GM19043 (cell line): ENCODE measurements around the gene AAK1.

Experiments
- ATAC-seq: cut with Tn5 transposase; IDR thresholded peaks from one replicate; pipeline ENCODE4 v1.9.1; 2021; ENCODE audit warnings: low read depth; ENCODE audit not compliant: unreplicated experiment

Gene AAK1

DNA sequence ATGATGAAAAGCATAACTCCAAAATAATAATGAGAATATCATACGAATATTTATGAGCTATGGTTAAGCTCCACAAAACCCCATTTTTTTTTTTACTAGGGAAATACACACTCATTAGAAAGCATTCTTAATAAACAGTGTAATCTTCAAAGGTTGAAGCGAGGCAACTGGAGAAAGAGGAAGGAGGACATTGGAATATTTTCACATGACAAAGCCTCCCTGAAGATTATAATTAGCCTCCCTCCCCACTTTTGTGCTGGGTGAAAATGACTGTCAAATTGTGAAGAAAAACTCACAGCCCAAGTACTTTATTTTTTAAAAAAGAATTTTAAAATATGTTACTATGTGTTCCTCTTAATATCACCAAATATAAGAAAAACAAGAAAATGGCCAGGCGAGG, 142.2 kb downstream of the AAK1 start:
- no peak for ATAC-seq

DNA sequence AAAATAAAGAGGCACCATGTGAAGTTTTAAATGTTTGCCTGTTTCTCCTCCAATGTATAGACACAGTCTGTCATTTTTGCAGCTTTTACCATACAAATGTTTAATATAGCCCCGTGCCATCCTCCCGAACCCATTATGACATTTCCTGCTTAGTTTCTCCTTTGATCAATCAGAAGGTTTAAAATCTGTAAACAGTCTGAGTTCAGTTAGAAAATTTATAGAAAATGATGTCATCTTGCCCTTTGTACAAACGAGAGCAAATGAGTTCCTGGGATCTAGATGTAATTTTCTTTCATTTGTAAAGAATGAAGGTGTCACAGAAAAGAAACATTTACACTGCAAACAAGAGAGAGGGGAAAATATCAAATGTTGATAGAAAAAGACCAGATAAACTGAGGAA, 143.6 kb downstream of the AAK1 start:
- no peak for ATAC-seq

DNA sequence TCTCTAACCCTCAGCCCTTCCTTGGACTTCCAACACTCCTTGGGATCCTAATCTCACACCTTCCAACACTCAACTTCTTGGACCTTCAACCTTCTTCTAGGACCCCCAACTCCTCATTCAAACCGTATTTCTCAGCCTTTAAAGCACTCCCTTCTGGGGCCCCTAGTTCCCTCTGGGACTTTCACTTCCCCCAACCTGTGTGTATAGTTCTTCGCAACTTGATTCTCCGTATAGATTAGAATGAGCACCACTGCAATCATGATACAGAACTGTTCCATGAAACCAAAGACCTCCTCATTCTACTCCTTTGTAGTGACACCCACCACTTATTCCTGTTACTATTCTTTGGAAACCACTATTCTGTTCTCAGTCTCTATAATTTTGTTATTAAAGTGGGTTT, 144.3 kb downstream of the AAK1 start:
- ATAC-seq, result no peak

DNA sequence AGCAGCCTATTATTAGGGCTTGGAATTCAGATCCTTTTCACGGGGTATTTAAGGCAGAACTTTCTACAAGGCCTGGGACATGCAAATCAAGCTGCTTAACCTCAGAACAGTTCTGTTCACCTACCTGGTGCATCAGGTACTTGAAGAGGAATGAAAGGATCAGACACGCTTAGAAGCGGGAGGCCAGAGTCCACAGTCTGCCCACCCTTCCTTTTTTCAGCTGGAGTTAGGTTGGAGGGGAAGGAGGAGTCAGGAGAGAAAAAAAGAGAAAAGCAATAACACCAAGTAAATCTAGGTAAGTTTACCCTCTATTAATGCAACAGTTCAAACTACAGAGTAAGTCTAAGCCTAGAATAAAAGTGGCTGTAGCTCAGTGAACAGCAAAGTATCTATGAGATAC, 147.7 kb downstream of the AAK1 start:
- no peak for ATAC-seq

DNA sequence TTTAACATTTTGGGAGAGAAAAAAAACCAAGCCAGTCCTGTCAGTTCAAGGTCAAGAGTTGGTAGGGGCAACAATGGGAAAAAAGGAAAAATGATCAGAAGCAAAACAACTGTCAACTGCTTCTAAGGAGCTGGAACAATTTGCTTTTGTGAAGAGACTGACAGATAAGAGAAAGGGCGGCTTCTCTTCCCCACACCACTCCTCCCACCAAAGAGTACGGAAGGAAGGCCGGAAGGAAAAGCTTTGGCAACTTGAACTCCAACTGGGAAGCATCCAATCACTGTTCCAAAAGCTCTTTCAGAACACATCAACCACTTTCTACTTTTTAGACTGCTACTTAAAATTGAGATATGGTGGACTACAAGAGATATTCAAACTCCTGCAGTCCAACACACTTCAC, 148.5 kb downstream of the AAK1 start:
- ATAC-seq, result no peak

DNA sequence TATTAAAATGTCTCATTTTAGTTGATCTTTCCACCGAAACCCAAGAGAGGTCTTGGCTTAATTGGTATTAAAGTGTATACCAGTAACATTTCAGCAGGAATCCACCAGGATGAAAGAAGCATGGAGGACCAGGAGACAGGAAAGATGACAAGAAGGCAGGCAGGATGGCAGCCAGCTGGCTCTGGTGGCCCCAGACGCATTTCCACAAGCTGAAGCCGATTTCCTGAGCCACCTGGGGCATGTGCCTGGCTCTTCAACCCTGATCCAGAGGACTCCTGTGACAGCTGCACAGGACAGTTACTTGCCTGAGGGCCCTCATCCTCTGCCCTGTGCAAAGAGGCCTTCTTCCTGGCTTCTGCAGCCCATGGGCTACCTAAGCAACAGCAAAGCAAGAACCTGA, 149.4 kb downstream of the AAK1 start:
- ATAC-seq, result no peak

DNA sequence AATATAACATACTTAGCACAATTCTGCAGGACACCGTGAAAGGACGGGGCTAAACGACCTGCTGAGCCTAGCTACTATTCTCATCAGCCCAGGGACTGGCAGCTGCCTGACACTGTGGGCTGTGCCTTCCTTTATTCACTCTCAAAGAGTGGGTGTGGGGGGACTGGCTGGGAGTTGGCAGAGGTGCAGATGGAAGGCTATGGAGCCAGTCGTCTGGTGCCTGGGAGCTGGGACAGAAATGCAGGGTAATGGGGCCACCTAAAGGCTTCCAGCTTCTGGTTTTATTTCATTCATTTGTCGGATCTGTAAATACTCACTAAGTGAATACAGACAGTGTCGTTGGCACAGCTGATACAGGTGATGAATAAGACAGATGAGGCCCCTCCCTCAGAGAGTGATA, 150.3 kb downstream of the AAK1 start:
- no peak for ATAC-seq

DNA sequence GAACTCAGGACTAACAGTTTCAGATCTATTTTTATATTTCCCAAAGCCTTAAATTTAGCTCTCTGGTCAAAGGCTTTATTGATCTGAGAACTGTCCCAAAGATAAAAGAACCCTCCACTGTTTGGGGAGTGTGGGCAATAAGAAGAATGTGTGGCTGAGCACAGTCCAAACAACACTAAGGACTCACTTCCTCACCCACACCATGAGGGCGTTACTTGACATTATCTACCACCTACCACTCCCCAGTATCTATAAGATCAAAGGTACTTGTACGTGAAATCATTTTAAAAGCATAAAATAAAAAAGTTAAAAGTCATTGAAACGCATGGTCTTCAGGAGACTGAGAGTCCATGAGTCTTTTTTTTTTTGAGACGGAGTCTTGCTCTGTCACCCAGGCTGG, 151.7 kb downstream of the AAK1 start:
- ATAC-seq, result no peak

DNA sequence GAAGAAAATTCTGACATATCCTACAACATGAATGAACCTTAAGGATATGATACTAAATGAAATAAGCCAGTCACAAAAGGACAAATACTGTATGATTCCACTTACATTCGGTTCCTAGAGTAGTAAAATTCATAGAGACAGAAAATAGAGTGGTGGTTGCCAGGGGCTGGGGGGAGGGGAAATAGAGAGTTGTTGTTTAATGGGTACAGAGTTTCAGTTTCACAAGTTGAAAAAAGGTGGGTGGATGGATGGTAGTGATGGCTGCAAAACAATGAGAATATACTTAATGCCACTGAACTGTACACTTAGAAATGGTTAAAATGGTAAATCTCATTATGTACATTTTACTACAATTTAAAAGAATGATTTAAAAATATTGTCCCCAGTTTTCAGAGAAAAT, 153.1 kb downstream of the AAK1 start:
- no peak for ATAC-seq

DNA sequence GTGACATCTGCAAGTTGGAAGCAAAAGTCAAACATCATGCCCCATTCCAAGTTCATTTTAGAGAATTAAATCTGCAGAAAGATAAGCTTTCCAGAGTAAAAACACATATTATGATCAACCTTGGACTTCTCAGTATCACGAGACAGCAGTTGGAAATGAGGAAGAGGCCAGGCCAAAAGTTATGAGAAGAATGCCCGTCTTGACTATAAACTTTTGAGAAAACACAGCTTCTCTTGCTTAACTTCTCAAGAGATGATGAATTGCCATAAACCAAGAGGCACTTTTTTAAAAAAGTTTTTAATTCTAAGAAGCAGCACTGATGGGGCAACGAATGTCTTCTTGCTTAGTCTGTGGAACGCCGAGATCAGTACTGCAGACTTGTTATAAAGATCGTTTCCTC, 153.7 kb downstream of the AAK1 start:
- ATAC-seq, result no peak

DNA sequence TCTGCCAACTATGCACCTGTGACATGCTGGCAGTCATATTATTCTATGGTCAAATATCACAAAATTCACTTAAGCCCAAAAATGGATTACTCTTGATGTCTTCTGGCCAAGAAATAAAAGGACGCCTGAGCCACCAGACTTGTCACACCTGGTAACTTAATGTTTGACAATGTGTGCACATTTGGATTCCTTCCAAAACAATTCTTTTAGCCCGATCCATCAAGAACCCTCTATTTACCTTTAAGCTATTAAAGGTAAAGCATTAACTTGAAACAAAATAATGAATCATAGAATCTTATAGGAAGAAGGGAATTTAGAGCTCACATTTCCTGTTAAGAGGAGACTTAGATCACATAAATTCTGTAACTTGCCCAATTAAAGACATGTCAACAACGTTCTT, 159.8 kb downstream of the AAK1 start:
- no peak for ATAC-seq

DNA sequence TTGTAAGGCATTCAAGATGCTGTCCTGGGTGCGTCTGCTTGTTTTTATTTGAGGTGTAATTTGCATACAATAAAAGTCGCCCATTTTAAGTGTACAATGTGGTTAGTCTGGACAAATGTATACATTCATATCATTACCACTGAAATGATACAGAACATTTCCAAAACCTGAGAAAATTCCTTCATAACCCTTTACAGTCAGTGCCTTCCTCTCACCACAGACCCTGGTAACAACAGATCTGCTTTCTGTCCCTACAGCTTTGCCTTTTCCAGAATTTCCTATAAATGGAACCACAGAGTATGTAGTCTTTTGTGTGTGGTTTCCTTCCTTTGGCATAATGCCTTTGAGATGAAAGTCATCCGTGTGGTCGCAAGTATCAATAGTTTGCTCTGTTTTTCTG, 160.5 kb downstream of the AAK1 start:
- ATAC-seq, result no peak

DNA sequence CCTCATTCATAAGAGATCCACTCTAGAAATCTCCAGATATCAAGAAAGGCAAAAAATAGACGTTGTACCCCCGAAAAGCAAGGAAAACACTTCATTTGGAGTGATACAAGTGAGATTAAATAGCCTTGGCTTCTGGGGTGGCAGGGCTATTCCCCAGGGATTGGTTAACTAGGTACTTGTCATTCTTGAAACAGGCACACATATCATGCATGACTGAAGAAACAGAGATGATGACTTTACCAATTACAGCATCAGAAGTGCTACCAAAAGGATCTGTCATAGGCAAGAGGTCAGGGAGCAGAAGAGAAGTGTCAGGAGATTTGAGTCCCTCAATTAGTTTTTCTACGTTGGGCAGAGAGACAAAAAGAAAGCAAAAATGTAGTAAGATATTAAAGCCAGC, 161.1 kb downstream of the AAK1 start:
- no peak for ATAC-seq

DNA sequence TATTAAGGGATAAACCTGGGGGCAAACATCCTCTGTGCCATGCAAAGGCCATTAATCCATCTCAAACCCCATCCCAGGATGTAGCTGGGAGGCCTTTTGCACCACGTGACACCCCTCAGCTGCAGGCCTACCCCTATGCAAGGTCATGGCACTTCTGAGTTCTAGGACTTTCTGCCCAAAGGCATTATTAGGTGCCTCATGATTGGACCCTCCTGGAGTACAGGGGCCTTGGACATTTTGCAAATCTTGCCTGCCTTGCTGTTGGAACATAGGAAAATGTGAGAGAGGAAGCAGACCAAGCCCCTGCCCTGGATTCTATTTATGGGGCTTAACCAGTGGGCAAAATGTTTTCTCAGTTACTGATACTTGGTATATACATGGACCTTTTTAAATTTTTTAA, 162.1 kb downstream of the AAK1 start:
- ATAC-seq, result no peak

DNA sequence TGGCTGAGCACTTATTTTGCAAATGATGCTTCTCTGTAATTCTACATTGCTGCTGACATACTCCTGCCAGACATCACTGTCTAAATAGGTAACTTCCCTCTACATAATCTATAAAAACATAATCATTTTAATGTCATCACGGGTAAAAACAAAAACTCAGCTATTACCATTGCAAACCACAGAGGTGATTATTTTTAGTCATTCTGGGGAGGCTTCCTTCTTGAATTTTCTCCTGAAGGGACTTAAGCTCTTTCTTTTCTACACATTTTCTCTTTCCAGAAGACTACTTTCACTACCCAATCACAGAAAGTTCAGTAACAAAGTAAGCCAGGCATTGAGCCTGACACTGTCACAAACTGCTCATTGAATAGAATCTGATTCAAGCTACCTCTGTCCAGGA, 165.9 kb downstream of the AAK1 start:
- ATAC-seq, result no peak

DNA sequence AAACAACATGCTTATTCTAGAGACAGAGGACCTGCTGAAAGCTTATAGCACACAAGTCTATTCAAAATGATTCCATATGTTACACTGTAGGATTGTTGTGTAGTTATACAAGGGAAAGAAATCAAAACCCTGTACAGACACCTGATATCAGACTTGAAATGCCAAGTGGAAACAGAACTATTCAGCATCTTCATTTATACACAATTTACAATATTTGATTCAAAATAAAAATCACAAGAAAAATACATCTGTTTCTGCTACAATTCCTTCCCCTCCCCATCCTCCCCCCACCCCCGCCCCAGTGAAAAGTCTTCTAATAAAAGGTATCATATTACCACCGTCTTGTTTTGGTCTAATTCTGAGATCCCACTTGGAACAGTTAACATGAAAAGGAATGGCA, 168.9 kb downstream of the AAK1 start:
- ATAC-seq, result no peak

DNA sequence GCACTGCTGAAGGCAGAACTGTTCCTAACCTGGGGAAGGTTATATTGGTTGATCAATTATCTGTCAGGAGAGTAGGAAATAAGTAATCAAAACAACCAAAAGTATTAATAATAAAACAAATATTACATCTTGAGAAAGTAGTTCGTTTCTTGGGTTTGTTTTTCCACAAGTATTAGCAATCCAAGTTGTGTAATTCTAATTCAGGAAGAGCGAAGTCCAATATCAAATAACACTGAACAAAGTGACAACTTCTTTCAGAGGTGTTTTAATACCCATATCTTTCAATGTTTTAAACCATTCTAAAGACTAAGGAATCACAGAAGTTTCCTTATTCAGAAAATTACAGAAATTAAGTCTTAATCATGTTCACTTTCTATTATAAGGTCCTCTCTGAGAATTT, 171.7 kb downstream of the AAK1 start:
- ATAC-seq, result no peak

DNA sequence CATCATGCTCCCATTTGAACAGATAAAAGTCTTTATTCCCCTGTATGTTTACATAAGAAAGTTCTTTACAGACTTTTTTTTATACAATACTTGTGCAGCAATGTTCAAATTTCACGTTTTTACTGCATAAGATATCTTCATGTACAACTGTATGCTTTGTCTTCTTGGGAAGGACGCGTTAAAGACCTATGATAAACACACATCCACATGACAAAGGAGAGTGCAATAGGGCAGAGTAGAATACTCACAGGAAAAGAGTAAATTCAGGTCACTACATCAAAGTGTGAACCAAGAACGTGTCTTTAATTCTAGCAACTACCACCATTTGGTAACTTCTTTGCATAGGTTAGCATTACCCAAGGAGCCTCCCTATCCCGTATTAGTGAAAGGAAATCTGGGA, 172.6 kb downstream of the AAK1 start:
- no peak for ATAC-seq

DNA sequence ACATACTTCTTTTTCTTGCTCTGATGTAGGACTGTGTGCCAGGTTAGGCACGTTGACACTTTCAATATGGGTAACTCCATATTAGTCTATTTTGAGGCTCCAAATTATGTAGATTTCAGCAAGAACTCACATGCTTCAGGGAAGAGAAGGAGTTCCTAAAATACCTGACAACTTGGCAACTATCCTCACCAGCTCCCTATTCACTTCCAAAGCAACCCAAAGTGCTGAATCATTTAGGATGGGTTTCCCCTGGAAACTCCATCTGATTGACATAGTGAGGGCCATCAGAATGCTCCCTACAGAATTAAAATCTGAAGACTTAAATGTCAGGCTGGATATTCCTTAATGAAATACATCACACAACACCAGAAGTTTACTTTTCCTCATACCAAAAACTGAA, 173.8 kb downstream of the AAK1 start:
- ATAC-seq, result no peak

DNA sequence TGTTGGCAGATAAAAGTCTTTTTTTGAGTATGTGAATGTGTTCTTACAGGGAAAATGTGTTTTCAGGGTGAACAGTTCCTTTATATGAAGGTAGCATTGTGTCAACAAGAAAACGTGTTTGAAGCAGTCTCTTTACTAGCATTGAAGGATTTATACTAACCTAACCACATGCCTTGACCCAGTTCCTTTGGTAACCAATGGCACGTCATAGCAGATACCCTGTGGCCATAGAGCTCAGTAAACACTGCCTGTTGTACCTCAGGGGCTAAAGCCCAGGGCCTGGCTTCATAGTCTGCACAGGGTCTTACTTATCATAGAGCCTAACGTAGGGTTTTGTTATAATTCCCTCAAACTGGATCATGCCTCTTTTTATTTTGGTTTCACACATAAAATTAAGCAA, 174.2 kb downstream of the AAK1 start:
- ATAC-seq, result no peak

DNA sequence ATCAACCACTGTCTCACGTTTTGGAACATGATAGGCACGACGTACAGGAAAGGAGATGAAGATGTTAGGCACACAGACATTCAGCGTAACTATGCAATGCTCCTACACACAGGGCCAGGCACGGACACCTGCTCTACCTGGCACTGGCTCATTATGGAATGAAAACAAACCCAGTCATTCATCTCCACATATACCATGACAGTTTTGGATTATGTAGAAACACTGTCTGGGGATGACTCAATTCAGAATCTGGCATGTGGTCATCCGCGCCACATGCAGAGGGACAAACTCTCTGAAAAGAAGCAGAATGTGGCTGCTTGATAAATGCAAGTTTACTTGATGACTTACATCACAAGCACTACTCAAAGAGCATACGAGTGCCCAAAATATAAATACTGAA, 176.8 kb downstream of the AAK1 start:
- ATAC-seq, result no peak

DNA sequence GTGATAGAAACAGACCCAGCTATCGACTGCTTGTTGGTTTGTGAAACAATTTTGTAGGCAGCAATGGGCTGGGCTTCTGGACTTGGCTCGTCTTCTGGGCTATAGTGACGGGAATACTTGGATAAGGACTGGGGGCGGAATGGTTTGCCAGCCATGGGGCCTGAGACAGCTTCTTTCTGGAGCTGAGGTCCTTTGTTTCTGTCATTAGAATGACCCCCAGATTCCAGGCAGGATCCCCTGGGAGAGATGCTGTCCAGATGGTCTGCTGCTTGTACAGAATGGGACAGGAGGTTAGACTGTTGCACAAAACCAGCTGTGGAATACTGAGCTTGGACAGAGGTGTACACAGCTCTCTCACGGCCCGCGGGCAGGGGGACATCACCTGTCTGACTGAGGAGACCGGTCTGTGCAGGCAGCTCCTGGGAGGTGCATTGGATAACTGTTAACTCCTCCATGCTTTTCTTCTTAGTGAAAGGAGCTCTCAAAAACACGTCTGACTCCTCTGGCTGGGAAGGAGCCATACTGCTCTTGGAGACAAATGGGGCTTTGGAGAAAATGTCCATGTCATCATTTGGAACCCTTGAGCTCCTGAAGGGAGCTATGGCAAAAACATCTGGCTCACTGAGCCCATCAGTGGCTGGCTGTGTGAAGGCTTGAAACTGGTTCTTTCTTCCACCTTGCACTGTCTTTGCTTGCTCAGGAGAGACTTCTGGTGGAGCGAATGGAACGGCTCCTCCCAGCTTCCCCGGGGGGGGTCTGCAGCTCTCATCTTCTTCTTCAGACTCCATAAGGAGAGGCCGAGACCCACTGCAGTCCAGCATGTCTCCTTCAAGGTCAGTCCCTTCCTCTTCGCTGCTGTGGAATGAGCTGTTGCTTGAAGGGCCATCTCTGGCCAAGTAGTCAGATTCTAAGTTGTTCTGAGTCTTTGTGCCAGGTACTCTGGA, 177.8 kb downstream of the AAK1 start:
- no peak for ATAC-seq

DNA sequence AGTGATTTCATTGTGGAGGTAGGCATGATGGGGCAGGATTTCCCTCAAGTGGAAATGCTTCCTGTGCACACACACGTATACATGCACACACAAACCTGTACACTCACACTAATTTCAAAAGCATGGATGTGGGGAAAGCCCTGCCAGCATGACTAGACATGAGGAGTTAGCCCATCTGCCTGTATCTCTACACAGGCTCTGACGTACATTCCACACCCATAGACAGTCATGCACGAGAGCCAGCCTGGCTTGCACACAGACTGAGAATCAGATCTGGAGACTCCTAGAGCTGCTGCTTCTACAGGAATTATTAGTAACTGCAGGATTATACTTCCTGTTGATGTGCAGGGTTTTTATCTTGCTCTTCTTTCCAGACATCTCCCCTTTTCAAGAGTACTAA, 179.0 kb downstream of the AAK1 start:
- no peak for ATAC-seq
